Right lobe of liver (tissue), 4 donors: Measurements from ENCODE around the gene SPRED2.

Experiments used
- CTCF ChIP-seq, 4 donors: fragments of 200-600 bp in 3 of 4; fragments of 450-650 bp in 1 of 4; IDR thresholded peaks; one replicate each; pipeline versions ENCODE4 v1.5.1 to v1.8.0; 2016 to 2022; ENCODE audit warnings: antibody characterized with exemption in 4 of 4, mild to moderate bottlenecking in 2 of 4
- POLR2A ChIP-seq: fragments of 450-650 bp; IDR thresholded peaks from one replicate; pipeline ENCODE4 v1.6.1; 2017; ENCODE audit warnings: antibody characterized with exemption, mild to moderate bottlenecking
- donor health status: DM: no; HTN: no; CAD: no.
- donor health status: DM: no; HTN: no; CAD: no.
- donor health status: DM: no; HTN: yes; CAD: no.

- TF ChIP-seq POLR2A (no peak), CTCF (IDR thresholded peaks at IDR 0.05) (no peak)
Measured at GRCh38 chr2:65313954-65314256, 118.5 kb downstream of the SPRED2 start.
